Stimulated activated naive CD4-positive, alpha-beta T cell (primary cell): ENCODE data around the gene MON1A.
"Not testable (repeated sequence)": the region's sequence is repeated elsewhere in the genome, so short reads cannot be mapped to it uniquely, and the experiment has no call there.

Experiments used
- DNase-seq, 6 experiments: peaks; one replicate each; lab custom pipeline; 2025; lab: John Stamatoyannopoulos, UW

The MON1A gene

DNA sequence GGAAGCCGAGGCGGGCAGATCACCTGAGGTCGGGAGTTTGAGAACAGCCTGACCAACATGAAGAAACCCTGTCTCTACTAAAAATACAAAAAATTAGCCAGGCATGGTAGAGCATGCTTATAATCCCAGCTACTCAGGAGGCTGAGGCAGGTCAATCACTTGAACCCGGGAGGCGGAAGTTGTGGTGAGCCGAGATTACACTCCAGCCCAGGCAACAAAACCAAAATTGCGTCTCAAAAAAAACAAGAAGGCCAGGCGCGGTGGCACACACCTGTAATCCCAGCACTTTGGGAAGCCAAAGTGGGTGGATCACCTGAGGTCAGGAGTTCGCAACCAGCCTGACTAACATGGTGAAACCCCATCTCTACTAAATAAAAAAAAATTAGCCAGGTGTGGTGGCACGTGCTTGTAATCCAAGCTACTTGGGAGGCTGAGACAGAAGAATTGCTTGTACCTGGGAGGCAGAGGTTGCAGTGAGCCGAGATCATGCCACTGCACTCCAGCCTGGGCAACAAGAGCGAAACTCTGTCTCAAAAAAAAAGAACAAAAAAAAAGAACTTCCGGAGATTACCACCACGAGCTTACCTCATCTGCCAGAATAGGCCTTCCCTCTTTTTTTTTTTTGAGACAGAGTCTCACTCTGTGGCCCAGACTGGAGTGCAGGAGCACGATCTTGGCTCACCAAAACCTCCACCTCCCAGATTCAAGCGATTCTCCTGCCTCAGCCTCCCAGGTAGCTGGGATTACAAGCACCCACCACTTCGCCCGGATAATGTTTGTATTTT, 11.6 kb downstream of the MON1A start:
- not testable (repeated sequence) for DNase-seq

DNA sequence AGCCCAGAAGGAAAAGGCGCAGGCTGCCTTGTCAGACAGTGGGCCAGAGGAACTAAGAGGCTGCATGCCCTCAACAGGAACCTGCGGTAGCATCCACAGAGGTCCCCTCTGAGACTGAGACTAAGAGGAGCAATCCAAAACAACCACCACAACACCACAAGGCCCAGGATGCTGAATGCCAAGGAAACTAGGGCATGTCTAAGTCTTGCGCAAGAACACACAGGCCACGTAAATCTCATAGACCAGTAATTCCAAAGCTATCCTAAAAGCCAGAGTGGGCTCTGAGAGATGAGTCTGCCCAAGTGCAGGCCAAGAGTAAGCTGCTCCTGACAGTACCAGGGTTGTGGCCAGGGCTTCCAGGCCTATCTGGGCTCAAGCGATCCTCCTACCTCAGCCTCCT, 12.9 kb downstream of the MON1A start:
- no peak for DNase-seq

DNA sequence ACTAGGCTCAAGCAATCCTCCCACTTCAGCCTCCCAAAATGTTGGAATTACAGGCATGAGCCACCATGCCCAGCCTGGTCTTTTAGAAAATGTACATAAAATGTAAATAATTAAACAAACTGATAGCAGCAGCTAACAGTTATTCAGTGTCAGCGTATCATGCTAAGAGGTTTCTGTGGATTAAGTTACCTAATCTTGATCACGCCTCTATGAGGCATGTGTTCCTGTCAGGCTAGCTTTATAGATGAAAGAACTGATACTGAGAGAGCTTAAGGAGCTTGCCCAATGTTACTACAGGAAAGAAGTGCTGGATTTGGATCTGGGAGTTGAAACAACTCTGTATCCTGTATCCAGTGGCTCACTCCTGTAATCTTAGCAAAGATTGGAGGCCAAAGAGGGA, 14.7 kb downstream of the MON1A start:
- DNase-seq = no peak

DNA sequence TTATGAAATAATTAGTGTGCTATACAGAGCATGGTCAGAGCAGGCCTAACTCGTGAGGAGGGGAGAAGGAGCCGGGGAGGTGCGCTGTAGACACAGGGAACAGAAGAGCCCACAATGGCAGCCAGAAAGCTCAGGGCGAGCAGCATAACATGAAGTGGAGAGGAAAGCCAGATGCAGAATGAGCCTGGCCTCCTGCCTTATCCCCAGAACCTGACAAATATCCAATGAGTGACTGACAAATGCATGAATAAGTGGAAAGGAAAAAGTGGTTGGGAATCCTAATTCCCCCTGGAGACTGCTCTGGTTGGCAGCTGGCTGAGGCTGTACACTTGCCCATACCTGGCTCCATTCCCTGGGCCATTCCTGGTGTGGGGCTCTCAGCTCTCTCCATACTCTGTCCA, 16.7 kb downstream of the MON1A start:
- DNase-seq = no peak

DNA sequence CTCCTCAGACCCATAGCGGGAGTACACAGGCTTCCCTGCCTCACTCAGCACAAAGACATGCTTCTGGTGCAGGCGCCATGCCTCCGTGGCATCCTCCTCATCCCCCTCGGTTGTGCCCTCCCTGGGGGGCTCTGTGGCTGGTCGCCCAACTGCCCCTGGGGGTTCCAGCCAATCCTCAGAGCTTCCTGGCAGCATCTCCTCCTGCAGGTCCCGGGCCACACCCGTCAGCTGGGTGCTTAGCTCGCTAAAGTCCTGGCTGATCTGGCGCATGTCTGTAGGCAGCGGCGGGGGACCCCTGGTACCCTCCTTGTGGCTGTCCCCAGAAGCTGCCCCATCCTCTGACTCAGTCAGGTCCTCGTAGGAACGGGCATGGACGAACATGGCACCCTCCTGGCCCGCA, 18.0 kb downstream of the MON1A start:
- DNase-seq = no peak

DNA sequence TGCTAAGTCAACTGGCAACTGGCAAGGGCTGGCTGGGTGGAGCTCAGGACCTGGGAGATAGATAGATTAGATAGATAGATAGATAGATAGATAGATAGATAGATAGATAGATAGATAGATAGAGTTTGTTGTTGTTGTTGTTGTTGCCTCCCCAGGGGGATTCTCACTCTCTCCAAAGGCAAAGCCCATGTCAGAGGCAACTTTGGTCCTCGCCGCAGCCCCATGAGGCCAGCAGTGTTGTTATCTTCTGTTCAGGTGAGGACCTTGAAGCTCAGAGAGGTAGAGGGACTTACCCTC, 18.5 kb downstream of the MON1A start:
- no peak for DNase-seq

DNA sequence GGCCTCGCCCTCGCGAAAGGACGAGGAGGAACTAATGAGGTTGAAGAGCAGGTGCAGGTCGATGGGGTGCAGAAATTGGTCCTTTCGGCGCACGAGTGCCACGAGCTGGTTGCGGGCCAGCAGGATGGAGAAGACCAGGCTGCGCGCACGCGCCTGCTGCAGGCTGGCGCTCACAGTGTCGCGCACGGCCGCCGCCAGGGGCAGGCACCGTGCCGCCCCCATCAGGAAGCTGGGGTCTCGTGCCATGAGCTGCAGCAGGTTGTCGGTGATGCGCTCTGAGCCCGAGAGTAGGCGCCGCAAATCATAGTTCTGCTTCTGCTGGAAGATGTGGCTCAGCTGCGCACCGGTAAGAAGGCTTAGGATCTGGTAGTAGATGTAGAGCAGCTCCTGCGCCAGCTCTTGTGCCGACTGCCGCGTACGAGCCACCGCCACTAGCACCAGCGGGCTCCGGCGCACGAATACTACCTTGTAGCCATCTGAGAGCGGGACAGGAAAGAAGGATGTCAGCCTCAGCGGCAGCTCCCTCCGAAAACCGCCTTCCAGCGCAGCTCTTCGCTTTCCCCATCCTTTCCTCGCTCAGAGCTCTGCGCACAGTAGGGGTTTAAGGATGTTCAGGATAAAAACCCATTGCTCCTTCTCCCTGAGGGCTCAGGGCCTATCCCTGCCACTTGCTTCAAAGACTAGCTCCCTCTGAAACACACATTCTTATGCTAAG, 19.0 kb downstream of the MON1A start:
- no peak for DNase-seq

DNA sequence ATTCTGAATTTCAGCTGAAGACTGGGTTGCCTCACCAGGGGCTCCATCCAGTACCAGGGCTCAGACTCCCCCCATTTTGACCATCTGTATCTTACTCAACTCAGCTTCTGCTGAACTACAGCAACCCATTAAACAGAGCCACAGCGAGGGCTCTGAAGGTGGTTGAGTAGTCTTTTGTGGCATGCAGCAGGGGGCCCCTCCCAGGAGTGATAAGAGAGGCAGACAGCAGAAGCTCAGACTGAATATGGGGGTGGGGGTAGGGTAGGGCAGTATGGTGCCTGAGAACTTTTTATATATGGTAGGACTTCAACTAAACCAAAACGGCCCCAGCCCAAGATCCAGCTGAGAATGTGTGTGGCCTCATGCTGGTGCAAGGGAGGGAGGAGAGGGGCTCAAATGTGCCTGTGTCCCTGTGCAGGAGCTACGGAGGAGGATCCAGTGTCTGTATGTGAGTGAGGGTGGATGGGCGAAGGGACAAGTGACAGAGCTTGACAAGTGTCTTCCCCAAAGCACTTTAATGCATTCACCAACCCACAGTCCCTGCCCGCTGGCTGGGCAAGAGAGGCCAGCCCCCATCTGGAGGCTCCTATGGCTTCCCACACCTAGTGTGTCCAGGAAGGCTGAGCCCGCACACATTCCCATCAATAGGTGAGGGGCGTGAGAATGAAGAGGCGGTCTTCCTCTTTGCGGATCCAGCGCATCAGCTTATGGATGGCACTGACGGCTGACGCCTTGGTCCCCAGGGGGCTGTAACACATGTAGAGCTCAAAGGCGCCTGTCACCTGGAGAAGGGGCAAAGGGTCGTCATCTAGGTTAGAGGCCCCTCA, 21.0 kb downstream of the MON1A start:
- DNase-seq = no peak

DNA sequence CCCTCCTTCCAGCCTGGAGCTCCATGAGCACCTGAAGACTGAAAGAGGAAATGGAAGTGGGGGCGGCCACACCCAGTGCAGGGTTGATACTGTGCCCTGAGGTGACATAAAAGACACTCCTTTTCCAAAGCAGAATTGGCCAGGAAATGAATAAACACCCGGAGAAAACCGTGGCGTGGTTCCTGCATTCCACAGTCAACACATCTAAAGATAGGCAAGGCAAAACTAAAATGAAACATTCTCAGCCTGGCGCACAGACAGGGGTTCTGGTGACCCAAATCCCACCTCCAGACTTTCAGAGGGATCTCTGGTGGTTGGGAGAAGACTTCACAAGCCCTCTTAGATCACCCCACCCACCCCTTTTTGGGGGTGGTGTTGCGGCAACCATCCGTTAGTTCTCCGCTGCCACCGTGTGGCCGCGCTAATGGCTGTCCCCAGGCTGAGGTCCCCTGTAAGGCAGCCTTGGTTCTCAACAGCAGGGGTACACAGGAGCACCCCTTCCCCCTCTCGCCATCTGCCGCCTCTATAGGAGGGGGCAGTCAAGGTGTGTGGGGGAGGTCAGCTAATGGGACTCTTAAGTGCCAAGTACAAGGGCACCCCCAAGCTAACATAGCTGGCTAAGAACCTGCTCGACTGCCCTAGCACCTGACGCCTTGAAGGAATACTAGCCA, 23.4 kb downstream of the MON1A start:
- peak; percentile 10 to 46 (median 17) for DNase-seq

DNA sequence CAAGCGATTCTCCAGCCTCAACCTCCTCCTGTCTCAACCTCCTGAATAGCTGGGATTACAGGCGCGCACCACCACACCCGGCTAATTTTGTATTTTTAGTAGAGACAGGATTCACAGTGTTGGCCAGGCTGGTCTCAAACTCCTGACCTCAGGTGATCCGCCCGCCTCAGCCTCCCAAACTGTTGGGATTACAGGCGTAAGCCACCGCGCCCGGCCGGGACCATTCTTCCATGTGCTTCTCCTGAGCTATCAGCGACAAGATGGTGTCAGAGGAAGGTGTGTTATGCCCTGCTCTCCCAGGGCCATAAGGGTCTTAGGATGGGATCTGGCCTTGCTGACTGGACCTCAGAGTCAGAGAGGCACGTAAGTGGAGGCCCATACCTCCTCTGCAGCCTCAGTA, 25.2 kb downstream of the MON1A start:
- not testable (repeated sequence) for DNase-seq

DNA sequence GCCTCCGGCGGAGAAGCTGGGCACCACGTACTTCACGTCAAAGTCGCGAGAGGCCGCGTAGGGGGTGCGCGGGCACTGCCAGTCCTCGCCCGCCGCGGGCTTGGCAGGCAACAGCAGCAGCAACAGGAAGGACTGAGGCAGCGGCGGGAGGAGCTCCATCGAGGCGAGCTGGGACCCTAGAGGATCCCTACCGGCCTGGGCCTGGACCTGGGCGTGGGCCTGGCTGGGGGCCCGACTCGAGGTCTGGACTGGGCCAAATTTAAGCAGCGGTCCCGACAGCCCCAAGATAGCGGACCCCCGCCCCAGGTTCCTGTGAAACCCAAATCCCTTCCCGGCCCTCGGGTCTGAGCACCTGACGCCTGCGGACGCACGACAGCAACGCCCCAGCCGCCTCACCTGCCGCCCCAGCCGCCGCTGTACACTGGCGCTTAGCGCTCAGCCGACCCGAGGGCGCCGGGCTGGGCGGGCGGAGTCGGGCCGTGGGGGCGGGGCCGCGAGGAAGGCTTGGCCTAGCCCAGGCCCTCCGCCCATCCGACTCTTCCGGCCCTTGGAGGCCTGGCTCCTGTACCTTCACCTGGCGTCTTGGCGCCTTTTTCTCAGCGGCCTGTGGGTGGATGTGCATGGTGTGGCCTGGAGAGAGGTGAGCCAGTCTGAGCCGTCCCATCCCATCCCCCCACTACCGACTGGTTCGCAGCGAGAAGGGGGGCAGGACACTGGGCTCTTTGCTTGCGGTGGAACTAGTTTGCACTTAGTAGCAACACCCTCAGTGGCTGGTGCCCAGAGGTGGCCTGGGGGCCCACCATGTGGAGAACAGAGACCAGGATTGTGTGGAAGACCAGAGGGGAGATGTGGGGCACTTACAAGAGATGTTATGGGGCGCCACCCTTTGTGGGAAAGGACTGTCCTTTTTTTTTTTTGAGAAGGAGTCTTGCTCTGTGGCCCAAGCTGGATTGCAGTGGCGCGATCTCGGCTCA, 25.9 kb downstream of the MON1A start, which contains the start of gene MST1R:
Gene MST1R (minus strand): TSS at position 423 of the 974 bp plus-strand sequence. CDS start 264 bp downstream, at position 159.
- DNase-seq = peak; percentile 68 to 83 (median 76)

DNA sequence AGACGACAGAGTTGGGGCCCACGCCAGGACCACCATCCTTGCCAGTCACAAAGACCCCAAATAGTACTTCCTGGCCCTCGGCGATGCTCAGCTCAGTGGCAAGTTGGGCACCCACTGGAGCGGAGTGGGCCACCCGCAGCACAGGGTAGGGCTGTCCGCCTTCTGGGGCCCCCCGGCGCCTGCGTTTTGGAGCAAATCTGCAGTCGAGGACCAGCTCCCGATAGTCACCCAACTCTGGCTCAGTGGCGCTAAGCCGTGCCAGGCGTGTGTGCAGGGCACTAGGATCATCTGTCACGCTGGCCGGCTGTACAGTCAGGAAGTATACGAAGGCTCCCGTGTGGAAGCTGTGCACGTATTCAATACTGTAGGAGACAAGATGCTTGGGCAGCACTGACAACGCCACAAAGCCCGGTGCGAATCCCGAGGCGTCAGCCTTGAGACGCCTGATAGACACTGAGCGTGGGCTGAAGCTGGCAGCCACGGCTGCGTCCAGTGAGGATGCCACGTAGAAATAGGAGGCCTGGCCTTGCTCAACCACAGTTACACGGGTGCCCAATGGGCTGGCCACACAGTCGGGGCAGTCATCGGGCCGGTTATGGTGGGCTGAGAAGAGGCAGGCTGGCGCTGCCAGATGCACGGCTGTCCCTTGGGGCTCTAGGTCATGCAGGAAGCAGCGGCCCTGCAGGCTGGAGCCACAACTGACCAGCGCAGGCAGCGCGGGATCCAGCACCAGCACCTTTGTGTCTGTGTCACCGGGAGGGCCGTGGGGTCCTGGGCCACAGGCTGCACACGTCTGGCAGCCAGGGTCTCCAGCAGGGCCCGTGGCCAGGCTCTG, 26.9 kb downstream of the MON1A start:
- DNase-seq = no peak

DNA sequence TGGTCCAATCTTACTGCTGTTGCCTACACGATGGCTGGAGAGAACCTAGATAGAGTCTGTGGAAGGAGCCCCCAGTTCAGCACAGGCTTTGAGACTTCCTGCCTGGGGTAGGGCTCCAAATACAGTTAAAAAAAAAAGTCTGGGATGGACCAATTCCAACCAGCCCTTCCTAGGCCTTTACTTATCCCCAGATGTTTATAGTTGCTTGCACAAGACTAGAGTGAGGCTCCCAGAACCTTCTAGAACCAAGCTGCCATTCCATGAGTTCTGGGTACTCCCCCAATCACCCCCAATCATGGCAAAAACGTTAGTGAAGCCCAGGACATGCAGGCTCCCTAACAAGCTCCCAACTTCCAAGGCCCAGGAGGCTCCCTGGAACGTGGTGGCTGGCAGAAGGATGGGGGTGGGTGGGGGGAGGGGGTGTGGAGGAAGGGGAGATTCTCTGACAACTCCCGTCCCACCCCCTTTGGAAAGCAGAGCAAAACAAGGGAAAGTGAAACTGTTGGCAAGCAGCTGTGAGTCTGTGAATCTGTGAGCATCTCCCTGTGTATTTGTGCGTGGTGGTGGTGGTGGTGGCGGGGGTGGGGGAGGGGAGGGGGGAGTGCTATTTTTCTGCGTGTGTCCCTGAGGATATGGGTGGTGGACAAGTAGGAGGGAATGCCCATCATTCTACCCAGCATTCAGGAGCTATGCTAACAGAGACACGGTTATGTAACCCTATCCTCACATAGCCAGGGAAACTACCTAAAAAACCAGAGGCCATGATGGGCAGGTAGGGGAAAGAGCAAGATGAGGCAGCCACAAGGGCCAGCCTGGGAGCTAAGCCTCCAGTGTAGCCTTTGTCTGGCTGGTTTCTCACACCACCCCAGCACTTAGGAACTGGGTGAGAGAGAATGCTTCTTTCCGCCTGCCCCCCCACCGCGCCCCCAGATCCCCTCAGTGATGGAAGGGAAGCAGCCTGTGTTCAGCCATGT, 28.0 kb downstream of the MON1A start:
- no peak for DNase-seq

DNA sequence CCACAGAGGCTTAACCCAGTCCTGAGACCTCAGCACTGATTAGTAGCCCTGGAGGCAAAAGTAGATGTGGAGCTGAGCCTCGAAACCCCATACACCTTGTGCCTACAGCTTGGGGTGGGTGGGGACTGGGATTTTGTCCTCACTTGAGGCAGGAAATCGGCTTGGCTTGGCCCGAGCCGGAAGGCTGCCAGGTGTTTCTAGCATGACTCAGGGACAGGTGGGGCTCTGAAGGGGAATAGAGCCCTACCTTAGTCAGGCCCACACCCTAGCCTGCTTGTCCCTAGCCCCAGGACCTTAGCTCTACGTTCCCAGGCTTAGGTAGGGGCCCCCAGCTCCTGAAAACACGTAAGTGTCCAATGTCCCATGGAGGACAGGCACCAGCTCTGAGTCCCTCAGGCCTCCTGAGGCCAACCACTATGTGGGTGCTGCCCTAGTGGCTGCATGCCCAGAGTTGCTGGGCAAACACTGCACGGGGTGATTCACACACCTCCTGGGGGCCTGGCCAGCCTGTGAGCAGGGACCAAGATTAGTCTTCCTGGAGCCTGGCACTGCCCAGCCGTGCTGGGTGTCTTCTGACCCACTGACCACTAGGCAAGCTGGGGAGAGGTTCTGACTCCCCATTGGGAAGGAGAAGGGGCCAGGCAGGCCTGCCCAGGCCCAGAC, 29.0 kb downstream of the MON1A start:
- DNase-seq = no peak

DNA sequence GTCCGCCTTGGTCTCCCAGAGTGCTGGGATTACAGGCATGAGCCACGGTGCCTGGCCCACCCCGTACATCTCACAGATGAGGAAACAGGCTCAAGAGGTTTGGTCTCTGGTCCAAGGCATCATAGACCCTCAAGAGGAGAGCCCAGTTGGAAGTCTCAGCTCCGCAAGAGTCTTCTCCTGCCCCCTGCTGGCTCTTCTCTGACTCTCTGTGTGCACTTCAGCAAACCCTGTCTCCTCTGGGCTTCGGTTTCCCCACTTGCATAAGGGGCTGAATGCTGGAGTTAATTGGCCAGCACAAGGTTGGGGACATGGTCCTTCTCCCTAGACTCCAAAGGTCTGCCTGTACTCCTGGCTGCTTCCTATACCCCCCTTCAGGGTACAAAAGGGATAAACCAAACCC, 29.8 kb downstream of the MON1A start:
- no peak for DNase-seq

DNA sequence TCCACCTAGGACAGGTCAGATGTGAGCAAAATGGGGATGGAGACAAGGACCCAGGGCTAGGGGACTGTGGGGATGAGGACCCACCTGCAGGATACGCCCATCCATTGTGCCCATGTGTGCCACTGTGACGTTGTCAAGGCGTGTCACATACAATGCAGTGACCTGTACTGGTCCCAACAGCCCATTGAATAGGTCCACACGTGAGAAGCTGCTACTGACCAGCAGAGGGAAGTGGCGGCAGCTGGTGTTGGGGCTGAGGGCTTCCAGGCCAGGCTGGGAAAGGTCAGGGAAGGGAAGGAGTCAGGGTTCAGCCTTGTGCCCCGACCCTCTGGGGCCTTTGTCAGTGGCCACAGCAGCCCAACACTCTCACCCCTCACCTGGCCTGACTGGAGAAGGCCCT, 30.6 kb downstream of the MON1A start:
- no peak for DNase-seq

DNA sequence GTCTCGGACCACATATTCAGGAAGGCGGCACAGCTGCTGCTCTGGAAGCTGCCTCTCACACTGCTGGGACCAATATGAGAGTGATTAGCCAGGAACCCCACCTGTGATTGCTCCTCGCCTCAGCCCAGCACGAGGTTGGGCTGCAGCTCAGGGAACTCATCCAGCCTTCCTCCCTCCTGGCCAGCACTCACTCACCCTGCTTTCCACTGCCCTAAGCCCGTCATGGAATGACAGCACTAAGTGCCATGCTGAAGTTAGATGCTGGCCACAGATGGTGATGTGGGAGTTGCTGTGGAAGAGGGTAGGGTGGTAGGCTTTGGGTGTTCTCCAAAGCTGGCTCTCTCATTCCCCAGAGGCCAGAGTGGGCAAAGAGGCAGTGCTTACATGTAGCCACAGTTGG, 33.3 kb downstream of the MON1A start:
- no peak for DNase-seq

DNA sequence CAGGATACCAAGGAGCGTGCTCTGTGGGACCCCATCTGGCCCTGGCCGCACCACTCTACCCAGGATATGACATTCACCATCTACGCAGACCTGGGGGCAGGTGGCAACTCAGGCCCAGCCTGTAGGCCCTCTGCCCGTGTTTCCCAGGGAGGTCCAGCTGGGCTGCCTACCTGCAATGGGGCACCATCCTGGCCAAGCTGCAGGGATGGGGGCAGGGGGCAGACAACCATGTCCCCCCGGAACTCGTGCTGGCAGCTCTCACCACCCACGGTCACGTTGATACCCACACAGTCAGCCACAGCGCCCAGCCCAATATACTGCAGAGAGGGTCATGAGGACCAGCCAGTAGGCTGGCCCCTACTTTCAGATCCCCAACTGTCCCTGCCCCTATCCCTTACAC, 33.8 kb downstream of the MON1A start:
- no peak for DNase-seq
